GM04503 (cell line): ENCODE data around the gene RPS15.

Source experiments
- DNase-seq: peaks from one replicate; pipeline ENCODE4 v3.0.0-alpha.2; 2012; ENCODE audit warnings: low read depth

The RPS15 gene

DNA sequence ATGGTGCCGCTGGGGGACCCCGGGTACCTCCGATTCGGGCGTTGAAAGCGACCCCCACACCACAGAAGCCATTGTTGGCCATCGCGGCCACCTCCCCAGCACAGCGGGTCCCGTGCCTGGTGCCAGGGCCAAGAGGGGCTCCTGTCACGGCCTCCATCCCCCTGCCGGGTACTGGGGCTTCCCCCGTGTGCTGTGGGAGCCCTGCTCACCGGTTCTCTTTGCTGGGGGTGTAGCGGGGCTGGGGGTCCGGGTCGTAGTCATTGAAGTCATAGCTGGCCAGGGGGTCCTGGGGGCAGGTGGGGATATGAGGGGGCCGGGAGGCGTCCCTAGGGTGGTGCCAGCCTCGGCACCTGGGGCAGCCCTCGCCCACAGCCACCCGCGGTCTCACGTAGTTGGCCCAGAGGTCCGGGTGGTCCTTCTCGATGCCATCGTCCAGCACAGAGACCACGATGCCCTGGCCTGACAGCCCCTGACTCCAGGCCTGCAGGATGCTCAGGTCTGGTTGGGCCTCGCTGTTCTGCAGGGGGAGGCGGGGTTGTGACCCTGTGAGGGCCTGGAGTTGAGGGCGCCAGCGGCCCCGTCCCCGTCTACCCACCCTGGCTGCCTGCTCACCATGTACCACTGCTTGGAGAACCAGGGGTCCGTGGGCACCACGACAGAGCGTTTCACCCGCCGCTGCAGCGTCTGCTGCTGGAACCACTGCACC, 49.5 kb downstream of the RPS15 start:
- no peak for DNase-seq

DNA sequence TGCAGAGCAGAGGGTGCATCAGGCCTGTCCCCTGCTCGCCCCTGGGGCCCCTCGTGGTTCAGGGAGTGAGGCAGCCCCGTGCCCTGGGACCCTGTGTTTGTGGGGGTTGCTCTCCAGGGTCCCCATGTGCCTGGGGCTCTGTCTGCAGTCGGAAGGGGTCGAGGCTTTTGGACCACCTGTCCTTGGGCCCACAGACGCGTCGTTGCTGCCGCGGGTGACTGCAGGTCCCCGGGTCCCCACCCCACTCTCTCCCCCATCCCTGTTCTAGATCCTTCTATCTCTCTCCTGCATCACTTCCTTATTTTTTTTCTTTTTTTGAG, 50.0 kb downstream of the RPS15 start:
- DNase-seq: no peak

DNA sequence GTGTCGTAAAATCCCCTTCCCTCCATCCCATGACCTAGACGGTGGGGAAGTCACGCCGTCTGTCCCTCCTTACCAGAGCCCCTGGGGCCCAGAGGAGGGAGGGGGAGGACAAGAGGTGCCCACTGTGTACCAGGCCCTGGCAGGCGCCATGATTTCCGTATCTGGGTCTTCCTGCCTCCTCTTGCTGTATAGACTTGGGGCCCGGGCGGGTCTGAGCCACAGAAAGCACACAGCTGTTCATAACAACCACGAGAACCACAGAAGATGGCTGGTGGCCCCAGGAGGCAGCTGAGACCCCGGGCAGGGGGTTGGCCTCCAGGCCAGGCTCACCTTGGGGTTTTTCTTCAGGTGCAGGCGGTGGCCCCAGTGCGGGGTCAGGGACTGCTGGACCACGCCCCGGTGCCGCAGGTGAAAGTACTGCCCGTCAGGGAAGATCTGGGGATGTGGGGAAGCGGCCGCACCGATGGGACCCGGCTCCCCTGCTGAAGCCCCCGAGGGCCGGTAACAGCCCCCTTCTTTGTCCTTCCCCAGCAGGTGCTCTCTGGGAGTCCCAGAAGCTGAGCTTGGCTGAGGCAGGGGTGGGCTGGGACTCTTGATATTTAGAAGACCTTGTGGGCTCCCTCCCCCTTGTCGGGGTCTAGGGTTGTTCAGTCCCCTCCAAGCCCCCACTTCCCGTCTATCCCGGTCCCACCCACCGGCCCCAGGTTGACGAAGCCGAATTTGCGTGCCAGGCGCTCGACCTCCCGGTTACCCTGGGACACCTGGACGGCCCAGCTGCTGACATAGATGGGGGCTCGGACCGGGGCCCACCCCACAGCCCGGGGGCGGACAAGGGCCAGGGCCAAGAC, 51.5 kb downstream of the RPS15 start:
- DNase-seq: no peak
